ENCODE data around the gene NCK2. TPM values are rescaled to one million over a fixed set of nuclear protein-coding genes. Genes with fewer than 3 reads are reported as not detected.

NCK2 gene
- total RNA-seq, 6 experiments from 2014 or later: 18.6 to 20.2 (median 19.8) TPM

DNA sequence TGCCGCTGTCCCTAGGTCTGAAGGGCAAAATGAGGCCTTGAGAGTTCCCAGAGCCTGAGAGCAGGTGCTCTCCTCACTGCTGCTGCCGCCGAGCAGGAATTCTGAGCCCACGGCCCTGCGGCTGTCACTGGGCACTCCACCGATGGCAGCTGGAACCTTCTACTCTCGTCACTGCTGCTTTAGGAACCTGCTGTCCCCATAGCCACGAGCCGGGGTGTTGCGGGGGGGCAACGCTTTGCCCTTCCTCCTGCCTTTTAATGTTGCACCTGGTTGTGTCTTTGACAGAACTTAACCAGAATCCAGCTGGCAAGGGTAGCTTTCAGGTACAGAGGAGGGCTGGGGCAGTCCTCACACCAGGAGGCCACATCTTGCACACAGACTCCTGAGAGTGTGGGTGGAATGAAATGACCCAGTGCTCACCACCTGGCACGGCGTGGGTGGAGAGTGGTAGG is 32.3 kb downstream of the NCK2 start:
- peaks cover 6% of the 10 kb centered on the region; the same call in 1 of the 2 replicates for H3K4me1 Mint-ChIP-seq (ENCODE audit: low read depth)
- DNase-seq: no peak

DNA sequence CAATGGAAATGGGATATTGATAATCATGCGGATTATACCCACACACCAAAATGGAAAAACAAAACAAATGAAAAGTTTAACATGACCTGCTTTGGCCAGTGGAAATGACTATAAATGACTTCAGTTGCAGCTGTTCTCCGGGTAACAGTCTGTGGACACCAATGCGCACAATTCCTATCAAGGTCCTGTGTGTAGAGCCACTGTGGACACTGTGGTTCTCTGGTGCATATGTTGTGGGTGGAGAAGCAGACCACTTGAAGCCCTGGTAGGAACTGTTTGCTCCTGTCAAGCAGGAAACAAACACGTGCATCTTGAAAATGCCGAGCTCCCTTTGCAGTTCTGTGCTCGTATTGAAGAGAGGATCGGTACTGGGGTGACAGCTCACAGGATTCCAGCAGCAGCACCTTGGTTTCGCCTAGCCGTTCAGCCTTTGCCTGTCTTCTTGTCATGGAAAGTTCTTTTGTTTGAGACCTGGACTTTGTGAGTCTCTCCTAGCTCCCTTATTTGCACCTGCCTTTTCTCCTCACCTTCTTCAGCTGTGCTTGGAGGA is 32.9 kb downstream of the NCK2 start:
- Mint-ChIP-seq H3K4me1 (ENCODE audit: low read depth) (peaks cover 6% of the 10 kb centered on the region; the same call in 1 of the 2 replicates), H3K4me3 (no peak overlapping the region), H3K27ac (no peak overlapping the region), H3K36me3 (ENCODE audit: low read depth) (no peaks in the 10 kb centered on the region), H3K9me3 (no peaks in the 10 kb centered on the region), H3K27me3 (ENCODE audit: insufficient read depth) (no peaks in the 10 kb centered on the region; the same call in 1 of the 2 replicates)
- no peak for DNase-seq
- TF ChIP-seq, protein P1, sequence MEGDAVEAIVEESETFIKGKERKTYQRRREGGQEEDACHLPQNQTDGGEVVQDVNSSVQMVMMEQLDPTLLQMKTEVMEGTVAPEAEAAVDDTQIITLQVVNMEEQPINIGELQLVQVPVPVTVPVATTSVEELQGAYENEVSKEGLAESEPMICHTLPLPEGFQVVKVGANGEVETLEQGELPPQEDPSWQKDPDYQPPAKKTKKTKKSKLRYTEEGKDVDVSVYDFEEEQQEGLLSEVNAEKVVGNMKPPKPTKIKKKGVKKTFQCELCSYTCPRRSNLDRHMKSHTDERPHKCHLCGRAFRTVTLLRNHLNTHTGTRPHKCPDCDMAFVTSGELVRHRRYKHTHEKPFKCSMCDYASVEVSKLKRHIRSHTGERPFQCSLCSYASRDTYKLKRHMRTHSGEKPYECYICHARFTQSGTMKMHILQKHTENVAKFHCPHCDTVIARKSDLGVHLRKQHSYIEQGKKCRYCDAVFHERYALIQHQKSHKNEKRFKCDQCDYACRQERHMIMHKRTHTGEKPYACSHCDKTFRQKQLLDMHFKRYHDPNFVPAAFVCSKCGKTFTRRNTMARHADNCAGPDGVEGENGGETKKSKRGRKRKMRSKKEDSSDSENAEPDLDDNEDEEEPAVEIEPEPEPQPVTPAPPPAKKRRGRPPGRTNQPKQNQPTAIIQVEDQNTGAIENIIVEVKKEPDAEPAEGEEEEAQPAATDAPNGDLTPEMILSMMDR (IDR thresholded peaks at IDR 0.05): no peak

More for the DNA sequence above, 32.3 kb downstream of the NCK2 start:
- TF ChIP-seq, protein P1 (IDR thresholded peaks at IDR 0.05): no peak
- H3K27ac Mint-ChIP-seq: no peak overlapping the region
- no peaks in the 10 kb centered on the region for H3K9me3 Mint-ChIP-seq
- H3K36me3 Mint-ChIP-seq (ENCODE audit: low read depth): no peaks in the 10 kb centered on the region
- no peak overlapping the region for H3K4me3 Mint-ChIP-seq
- no peaks in the 10 kb centered on the region; the same call in 1 of the 2 replicates for H3K27me3 Mint-ChIP-seq (ENCODE audit: insufficient read depth)

- no peaks in the 10 kb centered on the region for H3K36me3 Mint-ChIP-seq (ENCODE audit: low read depth)
- no peak overlapping the region for H3K4me3 Mint-ChIP-seq
- no peaks in the 10 kb centered on the region for H3K9me3 Mint-ChIP-seq
- TF ChIP-seq, protein P1 (IDR thresholded peaks at IDR 0.05): no peak
- peaks cover 6% of the 10 kb centered on the region; the same call in 1 of the 2 replicates for H3K4me1 Mint-ChIP-seq (ENCODE audit: low read depth)
- no peaks in the 10 kb centered on the region; the same call in 1 of the 2 replicates for H3K27me3 Mint-ChIP-seq (ENCODE audit: insufficient read depth)
- H3K27ac Mint-ChIP-seq: no peak overlapping the region
- DNase-seq: no peak
Measured at GRCh38 chr2:105778080-105778607, 33.4 kb downstream of the NCK2 start.

DNA sequence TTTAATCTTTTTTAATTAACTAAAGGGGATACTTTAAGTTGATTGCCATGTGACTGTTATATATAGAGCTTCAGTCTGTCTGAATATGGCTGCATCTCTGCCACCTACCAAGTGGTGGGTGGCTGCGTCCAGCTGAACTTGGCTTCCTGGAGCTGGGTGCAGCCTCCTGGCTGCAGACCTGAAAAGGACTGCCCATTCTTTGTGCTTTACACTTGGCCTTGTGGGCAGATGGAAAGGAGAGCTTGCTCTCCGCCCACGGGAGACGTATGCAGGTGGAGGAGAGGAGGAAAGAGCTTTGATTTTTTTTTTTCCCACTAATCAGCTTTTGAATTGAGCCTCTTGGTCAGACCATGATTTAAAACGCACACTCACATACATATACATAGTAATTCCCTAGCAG is 34.7 kb downstream of the NCK2 start:
- no peaks in the 10 kb centered on the region for H3K9me3 Mint-ChIP-seq
- no peak for DNase-seq
- no peak overlapping the region for H3K27ac Mint-ChIP-seq
- no peak overlapping the region for H3K4me3 Mint-ChIP-seq
- H3K27me3 Mint-ChIP-seq (ENCODE audit: insufficient read depth): no peaks in the 10 kb centered on the region; the same call in 1 of the 2 replicates
- TF ChIP-seq, protein P1 (IDR thresholded peaks at IDR 0.05): no peak
- no peaks in the 10 kb centered on the region for H3K36me3 Mint-ChIP-seq (ENCODE audit: low read depth)
- H3K4me1 Mint-ChIP-seq (ENCODE audit: low read depth): peaks cover 6% of the 10 kb centered on the region; the same call in 1 of the 2 replicates

DNA sequence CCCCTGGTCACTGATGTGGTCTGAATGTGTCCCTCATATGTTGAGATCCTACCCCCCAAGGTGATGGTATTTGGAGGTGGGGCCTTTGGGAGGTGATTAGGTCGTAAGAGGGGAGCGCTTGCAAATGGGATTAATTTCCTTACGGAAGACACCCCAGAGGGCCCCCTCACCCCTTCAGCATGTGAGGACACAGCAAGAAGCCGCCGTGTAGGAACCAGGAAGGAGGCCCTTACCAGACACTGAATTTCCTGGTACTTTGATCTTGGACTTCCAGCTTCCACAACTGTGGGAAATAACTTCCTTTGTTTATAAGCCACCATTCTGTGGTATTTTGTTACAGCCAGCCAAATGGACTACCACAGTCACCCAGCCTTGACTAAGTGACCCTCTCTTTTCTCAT is 35.9 kb downstream of the NCK2 start:
- Mint-ChIP-seq H3K27ac (no peak overlapping the region), H3K4me1 (ENCODE audit: low read depth) (peaks cover 6% of the 10 kb centered on the region; the same call in 1 of the 2 replicates), H3K36me3 (ENCODE audit: low read depth) (no peaks in the 10 kb centered on the region), H3K4me3 (no peak overlapping the region), H3K9me3 (no peaks in the 10 kb centered on the region), H3K27me3 (ENCODE audit: insufficient read depth) (no peaks in the 10 kb centered on the region; the same call in 1 of the 2 replicates)
- TF ChIP-seq, protein P1 (IDR thresholded peaks at IDR 0.05): no peak
- no peak for DNase-seq

All from HFFc6 (cell line).